B cell (primary cell): ENCODE results near the gene DDX55. TPM values are rescaled to one million over a fixed set of nuclear protein-coding genes. Genes with fewer than 3 reads are reported as not detected.

Source experiments
- ATAC-seq: fragments of 200-7000 bp; cut with Tn5 transposase; one replicate; pipeline ENCODE4 v1.10.0; 2021; ENCODE audit warnings: low read depth, mild to moderate bottlenecking, moderate number of reproducible peaks, moderate library complexity
- CTCF ChIA-PET: fragments of 350-600 bp; sonication (Branson Sonifier 250); formaldehyde crosslinking; loops from one replicate; lab custom pipeline; 2021; ENCODE audit warnings: antibody characterized with exemption, inconsistent platforms; lab: Charles Lee
- POLR2A ChIA-PET: fragments of 350-600 bp; sonication (Branson Sonifier 250); formaldehyde crosslinking; loops from one replicate; lab custom pipeline; 2021; ENCODE audit warnings: antibody characterized with exemption; lab: Charles Lee
- DNase-seq: peaks from one replicate; pipeline ENCODE4 v3.0.0; 2013
- H2AFZ ChIP-seq: 2 replicates; pipeline ENCODE4 v1.6.1; 2012; ENCODE audit warnings: mild to moderate bottlenecking, low read depth, low read length; ENCODE audit not compliant: insufficient read depth, poor library complexity, severe bottlenecking
- H3K27ac ChIP-seq, 2 donors: 1 replicate in 1 of 2; 2 replicates in 1 of 2; pipeline ENCODE4 v1.5.1; 2012 to 2013; ENCODE audit warnings: low read length in 2 of 2, mild to moderate bottlenecking in 2 of 2, moderate library complexity in 1 of 2
- H3K27me3 ChIP-seq, 4 experiments: fragments of 200-600 bp in 1 of 4; sonication (generic) in 1 of 4; replicated peaks in 1 of 4; 1 replicate in 2 of 4; 2 replicates in 2 of 4; pipeline versions ENCODE4 v1.6.1 to v1.7.0; 2013 to 2016; ENCODE audit warnings: low read length in 3 of 4, mild to moderate bottlenecking in 2 of 4, mixed read lengths in 1 of 4, moderate library complexity in 1 of 4; ENCODE audit not compliant: insufficient read depth in 4 of 4, control insufficient read depth in 3 of 4; ENCODE audit errors: control extremely low read depth in 1 of 4
- H3K36me3 ChIP-seq, 2 experiments: replicated peaks in 1 of 2; 1 replicate in 1 of 2; 2 replicates in 1 of 2; pipeline versions ENCODE4 v1.6.1 to v1.7.1; 2013; ENCODE audit warnings: low read length in 1 of 2; ENCODE audit not compliant: insufficient read depth in 2 of 2, control insufficient read depth in 1 of 2; ENCODE audit errors: control extremely low read depth in 1 of 2, extremely low read depth in 1 of 2
- H3K4me1 ChIP-seq, 2 donors: fragments of 200-600 bp in 1 of 2; sonication (generic) in 1 of 2; 1 replicate in 1 of 2; 2 replicates in 1 of 2; pipeline versions ENCODE4 v1.5.1 to v1.6.1; 2013 to 2017; ENCODE audit warnings: low read length in 2 of 2; ENCODE audit not compliant: control insufficient read depth in 2 of 2, insufficient read depth in 2 of 2
- H3K4me2 ChIP-seq: replicated peaks from 2 replicates; pipeline ENCODE3; 2012; ENCODE audit warnings: mild to moderate bottlenecking, low read depth, low read length; ENCODE audit not compliant: poor library complexity, severe bottlenecking
- H3K4me3 ChIP-seq, 5 experiments: fragments of 200-600 bp in 1 of 5; sonication (generic) in 1 of 5; 1 replicate in 3 of 5; 2 replicates in 2 of 5; pipeline versions ENCODE4 v1.5.1 to v1.7.0; 2011 to 2016; ENCODE audit warnings: low read length in 4 of 5, mild to moderate bottlenecking in 4 of 5, low read depth in 2 of 5, control low read depth in 1 of 5, moderate library complexity in 1 of 5; ENCODE audit not compliant: insufficient read depth in 1 of 5; ENCODE audit errors: control extremely low read depth in 1 of 5, extremely low read depth in 1 of 5
- H3K79me2 ChIP-seq: fragments of 200-600 bp; sonication (generic); one replicate; pipeline ENCODE4 v1.6.0; 2016; ENCODE audit warnings: low read length; ENCODE audit not compliant: control insufficient read depth, insufficient read depth
- H3K9ac ChIP-seq: fragments of 200-600 bp; sonication (generic); 2 replicates; pipeline ENCODE4 v1.6.1; 2017; ENCODE audit warnings: mild to moderate bottlenecking, low read length, moderate library complexity
- H3K9me3 ChIP-seq, 3 donors: one replicate each; pipeline versions ENCODE4 v1.6.1 to v1.7.1; 2013; ENCODE audit warnings: low read length in 2 of 3; ENCODE audit not compliant: control insufficient read depth in 2 of 3, insufficient read depth in 1 of 3; ENCODE audit errors: control extremely low read depth in 1 of 3
- H4K20me1 ChIP-seq: 2 replicates; pipeline ENCODE4 v1.6.0; 2012; ENCODE audit warnings: mild to moderate bottlenecking, low read length; ENCODE audit not compliant: insufficient read depth, control insufficient read depth, poor library complexity, severe bottlenecking
- H3K27ac Mint-ChIP-seq: one replicate; pipeline ENCODE4 v1.8.0; 2021; ENCODE audit warnings: mixed read lengths
- H3K27me3 Mint-ChIP-seq: one replicate; pipeline ENCODE4 v1.8.0; 2021; ENCODE audit warnings: mixed read lengths
- H3K4me1 Mint-ChIP-seq: one replicate; pipeline ENCODE4 v1.8.0; 2021; ENCODE audit warnings: mixed read lengths
- H3K4me3 Mint-ChIP-seq: one replicate; pipeline ENCODE4 v1.8.0; 2021; ENCODE audit warnings: mixed read lengths
- H3K9me3 Mint-ChIP-seq: one replicate; pipeline ENCODE4 v1.8.0; 2022; ENCODE audit warnings: mixed read lengths; ENCODE audit not compliant: insufficient read depth
- EZH2 ChIP-seq: IDR thresholded peaks from 2 replicates; pipeline ENCODE4 v1.6.1; 2012; ENCODE audit warnings: borderline replicate concordance, low read depth, mild to moderate bottlenecking, moderate library complexity, low read length; ENCODE audit not compliant: insufficient read depth, poor library complexity, severe bottlenecking
- WGBS: methylation state at CpG from one replicate; pipeline ENCODE4 v1.1.5; 2013; ENCODE audit warnings: missing lambda C conversion rate; ENCODE audit not compliant: insufficient coverage; 5-methylcytosine and 5-hydroxymethylcytosine counted together
- intact Hi-C: fragments of 100-400 bp; cut with micrococcal nuclease; formaldehyde crosslinking; loops from one replicate; pipeline ENCODE4 v1.10.0; 2022
- polyA plus RNA-seq: library from polyadenylated mRNA; depleted of rRNA; stranded (reverse); fragments of >200 nt; gene quantifications from 2 replicates; pipeline ENCODE4 v1.2.3, GENCODE V29; 2012
- total RNA-seq, 2 donors: library from RNA; stranded (reverse); fragments of 120-200 nt in 1 of 2; gene quantifications; 1 replicate in 1 of 2; 2 replicates in 1 of 2; pipeline versions ENCODE4 v1.2.3 to v1.2.4, GENCODE V29; 2013 to 2022
- TF ChIP-seq, protein P1 (sequence below): fragments of 200-600 bp; IDR thresholded peaks from one replicate; pipeline ENCODE4 v1.8.0; 2022; ENCODE audit warnings: antibody characterized with exemption, mild to moderate bottlenecking

DDX55 gene
- total and polyA plus RNA-seq, 2 donors (not counting 1 experiment from before 2014, with no cell fraction given): 33.3 to 39.9 TPM

DNA sequence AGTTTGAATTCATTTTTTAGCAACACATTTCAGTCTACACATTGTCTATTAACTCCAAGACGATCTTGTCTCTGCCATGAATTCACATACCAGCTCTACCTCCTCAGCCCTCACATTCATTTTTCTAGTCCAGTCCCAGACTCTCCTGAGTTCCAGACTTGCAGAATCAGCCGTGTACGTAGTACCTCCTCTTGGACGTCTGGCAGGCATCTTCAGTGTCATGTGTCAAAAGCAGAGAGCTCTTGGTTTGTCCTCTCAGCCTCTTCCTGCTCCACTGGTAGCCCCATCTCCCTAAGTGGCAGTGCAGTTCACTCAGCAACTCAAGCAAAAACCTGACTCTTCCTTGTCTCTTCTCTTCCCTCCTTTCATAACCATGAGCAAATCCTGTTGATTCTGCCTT is 54.5 kb downstream of the DDX55 start:
- no peak overlapping the region for H3K9ac ChIP-seq
- no peaks in the 10 kb centered on the region for H3K27me3 ChIP-seq
- 92% methylated on average over 4 of the region's 4 CpGs for WGBS
- CTCF ChIA-PET: interaction anchor here (0.6 to 1.2 kb wide), 3 partner anchors 105 to 1332 kb away, joined by 3 read pairs; no protein-coding TSS in a partner anchor
- no peak overlapping the region for H3K4me2 ChIP-seq
- no peak for TF ChIP-seq EZH2
- TF ChIP-seq, protein P1, sequence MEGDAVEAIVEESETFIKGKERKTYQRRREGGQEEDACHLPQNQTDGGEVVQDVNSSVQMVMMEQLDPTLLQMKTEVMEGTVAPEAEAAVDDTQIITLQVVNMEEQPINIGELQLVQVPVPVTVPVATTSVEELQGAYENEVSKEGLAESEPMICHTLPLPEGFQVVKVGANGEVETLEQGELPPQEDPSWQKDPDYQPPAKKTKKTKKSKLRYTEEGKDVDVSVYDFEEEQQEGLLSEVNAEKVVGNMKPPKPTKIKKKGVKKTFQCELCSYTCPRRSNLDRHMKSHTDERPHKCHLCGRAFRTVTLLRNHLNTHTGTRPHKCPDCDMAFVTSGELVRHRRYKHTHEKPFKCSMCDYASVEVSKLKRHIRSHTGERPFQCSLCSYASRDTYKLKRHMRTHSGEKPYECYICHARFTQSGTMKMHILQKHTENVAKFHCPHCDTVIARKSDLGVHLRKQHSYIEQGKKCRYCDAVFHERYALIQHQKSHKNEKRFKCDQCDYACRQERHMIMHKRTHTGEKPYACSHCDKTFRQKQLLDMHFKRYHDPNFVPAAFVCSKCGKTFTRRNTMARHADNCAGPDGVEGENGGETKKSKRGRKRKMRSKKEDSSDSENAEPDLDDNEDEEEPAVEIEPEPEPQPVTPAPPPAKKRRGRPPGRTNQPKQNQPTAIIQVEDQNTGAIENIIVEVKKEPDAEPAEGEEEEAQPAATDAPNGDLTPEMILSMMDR: no peak
- H3K27ac Mint-ChIP-seq: no peak overlapping the region
- peaks cover 4 to 20% of the 10 kb centered on the region in 2 donors for H3K4me1 ChIP-seq
- peaks cover 39% of the 10 kb centered on the region for H3K4me1 Mint-ChIP-seq
- DNase-seq (no peak), ATAC-seq (no peak)
- H3K4me3 Mint-ChIP-seq: no peak overlapping the region
- POLR2A ChIA-PET: interaction anchor here (0.6 kb wide), 1 partner anchor 882 kb away, joined by 4 read pairs; the partner anchor contains the start of gene CCDC62
- H3K9me3 ChIP-seq: no peaks in the 10 kb centered on the region
- H4K20me1 ChIP-seq: no peaks in the 10 kb centered on the region
- H3K27ac ChIP-seq: no peak overlapping the region
- H3K27me3 Mint-ChIP-seq: no peaks in the 10 kb centered on the region
- H2AFZ ChIP-seq: no peak overlapping the region
- H3K9me3 Mint-ChIP-seq: no peaks in the 10 kb centered on the region
- H3K79me2 ChIP-seq: no peaks in the 10 kb centered on the region
- intact Hi-C loops: no loop called here
- H3K4me3 ChIP-seq: no peak overlapping the region
- peaks cover 5 to 28% of the 10 kb centered on the region in 2 experiments for H3K36me3 ChIP-seq

DNA sequence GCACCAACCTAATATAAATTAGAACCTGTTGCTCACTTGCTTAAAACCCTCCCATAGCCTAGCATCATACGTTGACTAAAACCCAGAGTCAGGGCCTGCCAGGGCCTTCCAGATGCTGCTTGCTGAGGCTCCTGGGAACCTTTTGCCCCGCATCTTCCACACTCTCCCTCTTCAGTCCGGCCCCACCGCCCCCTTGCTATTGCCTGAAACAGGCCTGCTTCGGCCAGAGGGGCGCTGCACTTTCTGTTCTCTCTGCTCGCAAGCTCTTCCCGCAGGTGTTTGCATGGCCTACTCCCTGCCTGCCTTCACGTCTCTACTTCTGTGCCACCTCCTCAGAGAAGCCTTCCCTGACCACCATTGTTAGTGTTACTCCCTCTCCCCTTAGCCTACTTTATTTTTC is 55.3 kb downstream of the DDX55 start:
- H3K4me3 ChIP-seq: no peak overlapping the region
- peaks cover 4 to 20% of the 10 kb centered on the region in 2 donors for H3K4me1 ChIP-seq
- H3K27me3 ChIP-seq: no peaks in the 10 kb centered on the region
- ChIA-PET POLR2A (no interaction called here), CTCF (no interaction called here)
- ATAC-seq (no peak), DNase-seq (no peak)
- no peaks in the 10 kb centered on the region for H4K20me1 ChIP-seq
- Mint-ChIP-seq H3K9me3 (no peaks in the 10 kb centered on the region), H3K4me1 (peaks cover 39% of the 10 kb centered on the region), H3K27ac (no peak overlapping the region), H3K4me3 (no peak overlapping the region), H3K27me3 (no peaks in the 10 kb centered on the region)
- H3K9me3 ChIP-seq: no peaks in the 10 kb centered on the region
- no peaks in the 10 kb centered on the region for H3K79me2 ChIP-seq
- no peak for TF ChIP-seq EZH2
- TF ChIP-seq, protein P1: no peak
- 93% methylated on average over 9 of the region's 9 CpGs for WGBS
- H3K27ac ChIP-seq: no peak overlapping the region
- no peak overlapping the region for H2AFZ ChIP-seq
- intact Hi-C loops: no loop called here
- H3K9ac ChIP-seq: no peak overlapping the region
- no peak overlapping the region for H3K4me2 ChIP-seq
- peaks cover 3 to 24% of the 10 kb centered on the region in 2 experiments for H3K36me3 ChIP-seq
